GM12878 (cell line): Measurements from ENCODE around the gene CPA4. TPM values are rescaled to one million over a fixed set of nuclear protein-coding genes. Genes with fewer than 3 reads are reported as not detected.

Source experiments
- ATAC-seq: fragments of 200-7000 bp; cut with Tn5 transposase; 3 replicates; pipeline ENCODE4 v1.9.1; 2020; ENCODE audit warnings: mild to moderate bottlenecking, moderate library complexity
- BruUV-seq: library from RNA; stranded (reverse); fragments of 400-500 nt; replicated peaks from 2 replicates; lab custom pipeline; 2021; lab: Mats Ljungman, UMichigan
- CTCF ChIA-PET: fragments of 300-600 bp; sonication (Branson Sonifier 250); formaldehyde crosslinking; extraction: SDS; loops from one replicate; lab custom pipeline; 2021; ENCODE audit warnings: inconsistent platforms; lab: Yijun Ruan, JAX
- POLR2A ChIA-PET: fragments of 350-600 bp; formaldehyde crosslinking; extraction: SDS; loops from one replicate; lab custom pipeline; 2021; ENCODE audit warnings: inconsistent platforms; lab: Charles Lee
- RAD21 ChIA-PET: fragments of 300-600 bp; sonication (Branson Sonifier 250); formaldehyde crosslinking; loops from one replicate; lab custom pipeline; 2023; ENCODE audit warnings: antibody characterized with exemption; ENCODE audit not compliant: unreplicated experiment; lab: Charles Lee
- SMC1A ChIA-PET: fragments of 300-600 bp; sonication (Branson Sonifier 250); formaldehyde crosslinking; loops from one replicate; lab custom pipeline; 2023; ENCODE audit not compliant: unreplicated experiment, uncharacterized antibody; lab: Charles Lee
- DNase-seq: peaks from one replicate; pipeline ENCODE4 v3.0.0-alpha.2; 2011; ENCODE audit warnings: low read depth, low spot score
- FAIRE-seq: peaks from 3 replicates; lab custom pipeline; 2011; peaks lifted over from hg19 to GRCh38; lab: Jason Lieb, UNC
- H2AFZ ChIP-seq: 2 replicates; pipeline ENCODE4 v1.6.0; 2011; ENCODE audit warnings: low read depth, low read length, control low read depth; ENCODE audit not compliant: control insufficient read depth
- H3K27ac ChIP-seq: 2 replicates; pipeline ENCODE4 v1.5.1; 2011; ENCODE audit warnings: control low read depth; ENCODE audit not compliant: control insufficient read depth, insufficient read depth
- H3K27me3 ChIP-seq, 2 experiments: replicated peaks in 1 of 2; 2 replicates each; pipeline versions ENCODE4 v1.6.0 to v1.6.1; 2011; ENCODE audit warnings: low read length in 1 of 2; ENCODE audit not compliant: control insufficient read depth in 2 of 2, insufficient read depth in 2 of 2
- H3K36me3 ChIP-seq, 2 experiments: 2 replicates each; pipeline ENCODE4 v1.5.1; 2011; ENCODE audit warnings: low read length in 1 of 2; ENCODE audit not compliant: control insufficient read depth in 2 of 2, insufficient read depth in 2 of 2
- H3K4me1 ChIP-seq: 2 replicates; pipeline ENCODE4 v1.6.1; 2011; ENCODE audit warnings: mild to moderate bottlenecking, low read length, moderate library complexity, mixed read lengths; ENCODE audit not compliant: control insufficient read depth, insufficient read depth
- H3K4me2 ChIP-seq: 2 replicates; pipeline ENCODE4 v1.6.0; 2011; ENCODE audit warnings: control low read depth; ENCODE audit not compliant: control insufficient read depth, insufficient read depth
- H3K4me3 ChIP-seq: fragments of 200-600 bp; sonication (generic); 2 replicates; pipeline ENCODE4 v1.5.1; 2016
- H3K79me2 ChIP-seq: 2 replicates; pipeline ENCODE4 v1.6.0; 2011; ENCODE audit warnings: low read length; ENCODE audit not compliant: control insufficient read depth, insufficient read depth
- H3K9ac ChIP-seq: 2 replicates; pipeline ENCODE4 v1.8.0; 2011; ENCODE audit warnings: low read length, control low read depth, mixed read lengths; ENCODE audit not compliant: control insufficient read depth, insufficient read depth
- H3K9me3 ChIP-seq: replicated peaks from 3 replicates; pipeline ENCODE4 v1.5.1; 2011; ENCODE audit warnings: mild to moderate bottlenecking, low read length; ENCODE audit not compliant: control insufficient read depth, insufficient read depth
- H4K20me1 ChIP-seq: 2 replicates; pipeline ENCODE4 v1.6.0; 2011; ENCODE audit not compliant: control insufficient read depth, insufficient read depth
- BHLHE40 ChIP-seq, 2 experiments: fragments of 450-650 bp in 1 of 2; IDR thresholded peaks; 2 replicates each; pipeline ENCODE4 v1.6.1; 2011 to 2017; ENCODE audit warnings: low read depth in 2 of 2, borderline replicate concordance in 1 of 2, improper control_type of control experiment in 1 of 2, low read length in 1 of 2, mild to moderate bottlenecking in 1 of 2
- E2F4 ChIP-seq: IDR thresholded peaks from 2 replicates; pipeline ENCODE4 v1.6.1; 2012; ENCODE audit warnings: low read depth, low read length, improper control_type of control experiment
- IRF4 ChIP-seq: IDR thresholded peaks from 2 replicates; pipeline ENCODE4 v1.6.1; 2011; ENCODE audit warnings: low read depth, low read length
- JUND ChIP-seq: IDR thresholded peaks from 2 replicates; pipeline ENCODE4 v1.6.1; 2012; ENCODE audit warnings: low read depth, mild to moderate bottlenecking, low read length, improper control_type of control experiment, moderate library complexity
- MTA3 ChIP-seq: IDR thresholded peaks from 2 replicates; pipeline ENCODE4 v1.6.1; 2012; ENCODE audit warnings: low read length, inconsistent platforms, borderline replicate concordance
- NBN ChIP-seq: fragments of 450-650 bp; IDR thresholded peaks from 2 replicates; pipeline ENCODE4 v1.6.1; 2016
- NKRF ChIP-seq: fragments of 450-650 bp; conservative IDR thresholded peaks from 2 replicates; pipeline ENCODE4 v1.6.1; 2017; ENCODE audit warnings: mild to moderate bottlenecking, moderate library complexity
- NR2C2 ChIP-seq: IDR thresholded peaks from 2 replicates; pipeline ENCODE4 v1.6.1; 2011; ENCODE audit warnings: borderline replicate concordance, low read depth; ENCODE audit not compliant: control insufficient read depth, insufficient read length
- POU2F2 ChIP-seq: IDR thresholded peaks from 3 replicates; pipeline ENCODE4 v1.6.1; 2011; ENCODE audit warnings: low read depth, mild to moderate bottlenecking, low read length, borderline replicate concordance
- RAD51 ChIP-seq: fragments of 450-650 bp; IDR thresholded peaks from 2 replicates; pipeline ENCODE4 v1.6.1; 2016; ENCODE audit warnings: moderate library complexity, mild to moderate bottlenecking, inconsistent platforms
- RBBP5 ChIP-seq: fragments of 200-600 bp; sonication (generic); conservative IDR thresholded peaks from 2 replicates; pipeline ENCODE4 v1.6.1; 2016
- RELB ChIP-seq: fragments of 450-650 bp; IDR thresholded peaks from 2 replicates; pipeline ENCODE4 v1.6.1; 2017; ENCODE audit warnings: low read depth, mild to moderate bottlenecking, moderate library complexity
- SMC3 ChIP-seq: IDR thresholded peaks from 2 replicates; pipeline ENCODE4 v1.6.1; 2011; ENCODE audit warnings: low read length, improper control_type of control experiment, borderline replicate concordance
- SRF ChIP-seq, 2 experiments: IDR thresholded peaks; 2 replicates each; pipeline ENCODE4 v1.6.1; 2011; ENCODE audit warnings: low read depth in 2 of 2, low read length in 2 of 2, mild to moderate bottlenecking in 1 of 2, moderate library complexity in 1 of 2
- SUZ12 ChIP-seq: fragments of 200-600 bp; sonication (generic); IDR thresholded peaks from one replicate; pipeline ENCODE4 v1.6.1; 2018; ENCODE audit warnings: antibody characterized with exemption, mild to moderate bottlenecking; ENCODE audit not compliant: unreplicated experiment
- TCF12 ChIP-seq: IDR thresholded peaks from 2 replicates; pipeline ENCODE4 v1.6.1; 2011; ENCODE audit warnings: low read depth, mild to moderate bottlenecking, low read length
- TCF7 ChIP-seq: IDR thresholded peaks from 2 replicates; pipeline ENCODE4 v1.6.1; 2014; ENCODE audit warnings: antibody characterized with exemption, borderline replicate concordance
- YBX1 ChIP-seq: fragments of 450-650 bp; IDR thresholded peaks from 2 replicates; pipeline ENCODE4 v1.6.1; 2016; ENCODE audit warnings: antibody characterized with exemption
- ZNF217 ChIP-seq: fragments of 450-650 bp; IDR thresholded peaks from 2 replicates; pipeline ENCODE4 v1.6.1; 2017; ENCODE audit warnings: antibody characterized with exemption, mild to moderate bottlenecking
- WGBS: methylation state at CpG from one replicate; pipeline ENCODE4 v1.1.6; 2016; ENCODE audit warnings: low lambda C conversion rate; ENCODE audit not compliant: insufficient replicate concordance, insufficient coverage; ENCODE audit errors: missing lambda C conversion rate; 5-methylcytosine and 5-hydroxymethylcytosine counted together
- in situ Hi-C: fragments of 300-500 bp; cut with MboI; formaldehyde crosslinking; loops from 9 replicates; pipeline ENCODE4 v1.14.3; 2018; ENCODE audit warnings: mixed read lengths
- intact Hi-C: fragments of 100-400 bp; cut with micrococcal nuclease; formaldehyde crosslinking; loops from one replicate; pipeline ENCODE4 v1.14.2; 2022; ENCODE audit not compliant: unreplicated experiment
- polyA plus RNA-seq, 11 experiments: library from polyadenylated mRNA; depleted of rRNA in 4 of 11; unstranded in 6 of 11; stranded (reverse) in 5 of 11; fragments of >200 nt; fragmentation: Nextera tagmentation in 4 of 11; fragmentation: Illumina TruSeq in 1 of 11; extraction: Ambion mirVana in 4 of 11; extraction: Trizol in 1 of 11; gene quantifications; 1 replicate in 1 of 11; 2 replicates in 10 of 11; pipeline versions ENCODE4 v1.2.1 to v1.2.3, GENCODE V29; 2011 to 2016; ENCODE audit warnings: inconsistent platforms in 2 of 11, missing spikeins in 2 of 11, low read depth in 1 of 11
- total RNA-seq, 4 experiments: library from RNA; depleted of rRNA in 3 of 4; stranded (reverse); fragments of >200 nt in 3 of 4; fragmentation: Illumina TruSeq in 1 of 4; extraction: Trizol in 1 of 4; gene quantifications; 2 replicates each; pipeline versions ENCODE4 v1.2.1 to v1.2.3, GENCODE V29; 2013 to 2021

The CPA4 gene
- total and polyA plus RNA-seq, 10 of the 15 experiments (the other 5 are each of a cell fraction or from before 2014, with no cell fraction given), result 0.05 to 0.35 (median 0.18) TPM; not detected in 1

- no TSS peak for BruUV-seq
- no peak overlapping the region for H3K9ac ChIP-seq
- H3K27ac ChIP-seq, result no peak overlapping the region
- ChIA-PET POLR2A (no interaction called here), RAD21 (no interaction called here), SMC1A (interaction anchor here (2.0 kb wide), 1 partner anchor 12 kb away, joined by 6 read pairs; no protein-coding TSS in a partner anchor), CTCF (no interaction called here)
- no peak overlapping the region for H2AFZ ChIP-seq
- 71% methylated on average over 20 of the region's 20 CpGs for WGBS
- ATAC-seq (no peak), FAIRE-seq (no peak), DNase-seq (no peak)
- H3K4me2 ChIP-seq, result no peak overlapping the region
- intact Hi-C loops, result no loop called here
- H3K27me3 ChIP-seq, result no peaks in the 10 kb centered on the region
- H3K79me2 ChIP-seq, result no peaks in the 10 kb centered on the region
- H4K20me1 ChIP-seq, result no peaks in the 10 kb centered on the region
- TF ChIP-seq TCF12 (no peak), SMC3 (no peak), YBX1 (no peak), NR2C2 (no peak), IRF4 (no peak), TCF7 (no peak), BHLHE40 (IDR thresholded peaks at IDR 0.05; ENCODE audit: borderline replicate concordance in 1 of 2, low read depth in 2 of 2, low read length in 1 of 2) (no peak), RAD51 (no peak), RELB (no peak), NBN (no peak), SRF (IDR thresholded peaks at IDR 0.05; ENCODE audit: low read depth in 2 of 2, low read length in 2 of 2) (no peak), SUZ12 (no peak), POU2F2 (no peak), ZNF217 (no peak), E2F4 (no peak), NKRF (no peak), JUND (no peak), RBBP5 (no peak), MTA3 (no peak)
- in situ Hi-C loops, result no loop called here
- H3K4me1 ChIP-seq, result no peaks in the 10 kb centered on the region
- H3K9me3 ChIP-seq, result no peaks in the 10 kb centered on the region; the same call in 2 of the 3 replicates
- H3K36me3 ChIP-seq, result no peaks in the 10 kb centered on the region
- H3K4me3 ChIP-seq, result no peak overlapping the region
Measured at GRCh38 chr7:130297628-130298543, 4.9 kb downstream of the CPA4 start.
